ENCODE data around the gene SLC24A4. TPM values are rescaled to one million over a fixed set of nuclear protein-coding genes. Genes with fewer than 3 reads are reported as not detected.

Gene SLC24A4
- total RNA-seq, 4 donors from 2014 or later = 0.81 to 3.6 (median 1.4) TPM

DNA sequence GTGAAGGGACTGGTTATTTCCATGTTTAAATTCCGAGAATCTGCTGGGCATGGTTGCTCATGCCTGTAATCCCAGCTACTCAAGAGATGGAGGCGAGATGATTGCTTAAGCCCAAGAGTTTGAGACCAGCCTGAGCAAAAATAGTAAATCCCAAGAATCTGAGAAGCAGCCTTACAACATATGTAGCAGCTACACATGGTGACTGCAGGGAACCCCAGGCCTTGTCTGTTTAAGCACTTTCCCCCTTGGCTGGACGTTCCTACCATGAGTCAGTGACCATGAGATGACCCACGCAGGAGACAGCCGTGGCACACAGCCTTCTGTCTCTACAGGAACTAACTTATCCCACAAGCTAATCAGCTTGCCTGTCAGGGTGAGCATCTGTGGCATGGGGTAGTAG is 5.5 kb upstream of the SLC24A4 start:
- H3K27me3 ChIP-seq = peaks cover 45% of the 10 kb centered on the region
- H3K27ac ChIP-seq = no peak overlapping the region
- TF ChIP-seq, protein P1, sequence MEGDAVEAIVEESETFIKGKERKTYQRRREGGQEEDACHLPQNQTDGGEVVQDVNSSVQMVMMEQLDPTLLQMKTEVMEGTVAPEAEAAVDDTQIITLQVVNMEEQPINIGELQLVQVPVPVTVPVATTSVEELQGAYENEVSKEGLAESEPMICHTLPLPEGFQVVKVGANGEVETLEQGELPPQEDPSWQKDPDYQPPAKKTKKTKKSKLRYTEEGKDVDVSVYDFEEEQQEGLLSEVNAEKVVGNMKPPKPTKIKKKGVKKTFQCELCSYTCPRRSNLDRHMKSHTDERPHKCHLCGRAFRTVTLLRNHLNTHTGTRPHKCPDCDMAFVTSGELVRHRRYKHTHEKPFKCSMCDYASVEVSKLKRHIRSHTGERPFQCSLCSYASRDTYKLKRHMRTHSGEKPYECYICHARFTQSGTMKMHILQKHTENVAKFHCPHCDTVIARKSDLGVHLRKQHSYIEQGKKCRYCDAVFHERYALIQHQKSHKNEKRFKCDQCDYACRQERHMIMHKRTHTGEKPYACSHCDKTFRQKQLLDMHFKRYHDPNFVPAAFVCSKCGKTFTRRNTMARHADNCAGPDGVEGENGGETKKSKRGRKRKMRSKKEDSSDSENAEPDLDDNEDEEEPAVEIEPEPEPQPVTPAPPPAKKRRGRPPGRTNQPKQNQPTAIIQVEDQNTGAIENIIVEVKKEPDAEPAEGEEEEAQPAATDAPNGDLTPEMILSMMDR (IDR thresholded peaks at IDR 0.05) = no peak
- TF ChIP-seq POLR2AphosphoS5 (IDR thresholded peaks at IDR 0.05) (no peak), POLR2A (IDR thresholded peaks at IDR 0.05) (no peak), EP300 (IDR thresholded peaks at IDR 0.05) (no peak)
- no peaks in the 10 kb centered on the region for H3K9me3 ChIP-seq
- H3K4me1 ChIP-seq = peaks cover 0 to 2% (median 0%) of the 10 kb centered on the region in 3 donors
- WGBS, 2 donors (ENCODE audit: low coverage in 1 of 2) = 54 to 61% methylated on average over 4 of the region's 5 CpGs
- H3K36me3 ChIP-seq = no peaks in the 10 kb centered on the region
- no peak for ATAC-seq
- no peak overlapping the region for H3K4me3 ChIP-seq

DNA sequence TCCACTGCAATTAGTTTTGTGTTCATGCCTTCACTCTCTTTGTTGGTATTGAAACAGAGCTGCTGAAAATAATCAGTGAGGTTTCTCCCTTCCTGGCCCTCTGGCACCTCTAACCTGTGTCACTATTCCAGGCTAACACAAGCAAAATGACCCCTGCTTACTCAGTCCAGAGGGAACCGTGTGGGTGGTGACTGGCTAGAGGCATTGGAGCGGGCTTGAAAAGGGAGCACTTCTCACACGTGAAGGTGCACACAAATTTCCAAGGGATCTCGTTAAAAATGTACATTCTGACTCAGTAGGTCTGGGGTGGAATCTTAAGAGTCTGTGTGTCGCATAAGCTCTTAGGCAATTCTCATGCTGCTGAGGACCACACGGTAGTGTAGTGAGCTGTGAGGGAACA is 1.3 kb upstream of the SLC24A4 start:
- H3K9me3 ChIP-seq = no peaks in the 10 kb centered on the region
- H3K36me3 ChIP-seq = no peaks in the 10 kb centered on the region
- 73 to 82% methylated on average over 3 to 5 of the region's 6 CpGs for WGBS, 2 donors (ENCODE audit: low coverage in 1 of 2)
- H3K27me3 ChIP-seq = peaks cover 87% of the 10 kb centered on the region
- no peak for ATAC-seq
- TF ChIP-seq, protein P1 (IDR thresholded peaks at IDR 0.05) = no peak
- TF ChIP-seq EP300 (IDR thresholded peaks at IDR 0.05) (no peak), POLR2A (IDR thresholded peaks at IDR 0.05) (no peak), POLR2AphosphoS5 (IDR thresholded peaks at IDR 0.05) (no peak)
- H3K4me3 ChIP-seq = no peak overlapping the region
- peaks cover 0 to 21% (median 5%) of the 10 kb centered on the region in 3 donors for H3K4me1 ChIP-seq
- H3K27ac ChIP-seq = no peak overlapping the region

DNA sequence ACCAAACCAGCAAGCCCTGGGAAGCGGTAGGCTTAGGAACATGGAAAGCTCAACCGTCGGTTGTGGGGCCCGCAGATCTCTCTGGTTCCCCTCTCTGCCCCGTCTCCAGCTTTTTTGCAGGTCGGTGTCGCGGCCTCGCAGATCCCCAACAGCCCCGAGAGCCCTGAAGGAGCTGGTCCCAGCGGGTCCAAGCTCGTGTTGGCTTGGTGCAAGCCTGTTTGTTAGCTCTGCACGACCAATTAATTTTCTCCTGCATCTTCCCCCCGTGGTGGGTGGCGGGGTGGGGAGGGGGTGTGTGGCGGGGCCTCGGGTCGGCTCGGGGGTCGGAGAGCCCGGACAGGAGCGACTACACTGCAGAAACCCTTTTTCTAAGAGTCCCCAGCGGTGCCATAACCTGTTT is 449 bp upstream of the SLC24A4 start:
- no peak for ATAC-seq
- H3K9me3 ChIP-seq = no peaks in the 10 kb centered on the region
- 0% methylated on average over 1 of the region's 23 CpGs; no CpG with 5 or more reads in 1 of the 2 donors for WGBS, 2 donors (ENCODE audit: low coverage in 1 of 2)
- H3K27me3 ChIP-seq = peaks cover 95% of the 10 kb centered on the region
- peak overlapping the region in 1 of 2 donors; percentile 51 for H3K4me3 ChIP-seq
- H3K27ac ChIP-seq = no peak overlapping the region
- no peak for TF ChIP-seq POLR2AphosphoS5 (IDR thresholded peaks at IDR 0.05)
- TF ChIP-seq, protein P1 (IDR thresholded peaks at IDR 0.05) = no peak
- TF ChIP-seq EP300 (IDR thresholded peaks at IDR 0.05) = no peak
- TF ChIP-seq POLR2A (IDR thresholded peaks at IDR 0.05) = no peak
- no peaks in the 10 kb centered on the region for H3K36me3 ChIP-seq
- peaks cover 0 to 21% (median 5%) of the 10 kb centered on the region in 3 donors for H3K4me1 ChIP-seq

DNA sequence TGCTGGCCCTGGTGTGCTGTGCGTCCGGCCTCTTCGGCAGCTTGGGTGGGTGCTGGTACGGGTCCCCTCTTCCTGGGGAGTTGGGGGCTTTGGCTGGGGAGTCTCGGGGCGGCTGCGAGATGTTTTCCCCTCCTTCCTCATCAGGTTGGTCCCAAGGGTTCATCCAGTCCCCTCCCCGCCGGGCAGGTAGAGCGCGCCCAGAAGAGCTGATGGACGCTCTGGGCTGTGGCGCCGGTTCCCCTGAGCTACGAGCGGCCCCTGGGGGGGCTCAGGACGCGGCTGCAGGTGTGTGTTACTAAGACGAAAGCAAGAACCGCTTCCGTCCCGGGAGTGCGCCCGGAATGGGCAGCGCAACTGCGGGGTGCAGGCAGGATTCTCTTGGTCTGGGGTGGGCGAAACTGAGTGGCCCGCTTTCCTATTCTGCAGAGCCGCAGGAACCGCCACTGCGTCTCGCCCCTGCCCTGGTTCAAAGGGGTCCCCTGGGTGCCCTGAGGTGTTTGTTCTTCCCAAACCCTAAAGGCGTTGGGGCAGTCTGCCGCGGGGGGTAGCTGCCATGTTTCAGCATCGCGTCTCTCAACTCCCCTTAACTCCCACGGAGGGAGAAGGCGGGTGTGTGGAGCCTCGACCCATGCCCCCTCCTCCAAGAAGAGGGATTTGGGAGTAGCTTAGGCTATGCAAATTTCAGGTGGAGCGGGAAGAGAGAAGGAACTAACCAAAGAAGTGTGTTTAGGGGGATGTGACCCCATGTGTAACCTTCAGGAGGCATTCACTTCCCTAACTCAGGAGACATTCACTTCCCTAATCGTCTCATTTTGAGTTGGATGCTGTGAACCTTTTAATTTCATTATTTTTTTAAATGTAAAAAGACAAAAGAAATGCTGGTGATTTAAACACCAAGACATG is 1.2 kb downstream of the SLC24A4 start:
- H3K36me3 ChIP-seq = no peaks in the 10 kb centered on the region
- H3K4me3 ChIP-seq = peak overlapping the region in 1 of 2 donors; percentile 51
- no peak overlapping the region for H3K27ac ChIP-seq
- WGBS, 2 donors (ENCODE audit: low coverage in 1 of 2) = 33 to 57% methylated on average over 1 to 2 of the region's 42 CpGs
- TF ChIP-seq, protein P1 (IDR thresholded peaks at IDR 0.05) = no peak
- no peak for TF ChIP-seq POLR2A (IDR thresholded peaks at IDR 0.05)
- peaks cover 89% of the 10 kb centered on the region for H3K27me3 ChIP-seq
- ATAC-seq = no peak
- peaks cover 0 to 21% (median 5%) of the 10 kb centered on the region in 3 donors for H3K4me1 ChIP-seq
- no peaks in the 10 kb centered on the region for H3K9me3 ChIP-seq

DNA sequence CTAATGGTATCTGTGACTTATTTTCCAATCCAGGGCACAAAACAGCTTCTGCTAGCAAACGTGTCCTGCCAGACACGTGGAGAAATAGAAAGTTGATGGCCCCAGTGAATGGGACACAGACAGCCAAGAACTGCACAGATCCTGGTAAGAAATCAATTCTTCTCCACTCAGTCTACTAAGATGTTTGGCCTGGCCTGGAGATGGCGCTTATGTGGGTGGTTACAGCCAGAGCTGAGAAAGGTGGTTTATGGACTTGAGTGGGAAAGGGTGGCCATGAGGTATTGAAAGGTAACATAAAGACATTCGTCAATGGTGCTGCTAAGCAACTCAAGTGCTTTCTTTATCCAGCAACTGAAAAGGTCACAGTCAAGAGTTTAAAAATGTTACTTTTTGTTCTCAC is 2.9 kb downstream of the SLC24A4 start:
- 49 to 58% methylated on average over 3 to 4 of the region's 4 CpGs for WGBS, 2 donors (ENCODE audit: low coverage in 1 of 2)
- no peak for ATAC-seq
- TF ChIP-seq POLR2A (IDR thresholded peaks at IDR 0.05) = no peak
- TF ChIP-seq, protein P1 (IDR thresholded peaks at IDR 0.05) = no peak

More for the DNA sequence above, 2.9 kb downstream of the SLC24A4 start:
- H3K27me3 ChIP-seq = peaks cover 74% of the 10 kb centered on the region
- peaks cover 0 to 21% (median 5%) of the 10 kb centered on the region in 3 donors for H3K4me1 ChIP-seq
- H3K4me3 ChIP-seq = no peak overlapping the region
- H3K27ac ChIP-seq = no peak overlapping the region
- no peaks in the 10 kb centered on the region for H3K9me3 ChIP-seq
- H3K36me3 ChIP-seq = no peaks in the 10 kb centered on the region
